ENCODE results near the gene DOK1. TPM values are rescaled to one million over a fixed set of nuclear protein-coding genes. Genes with fewer than 3 reads are reported as not detected.
A peak's percentile ranks its signal among the peaks of the same experiment; 100 is the strongest.

The DOK1 gene
- polyA plus RNA-seq, 3 donors: 48.0 to 53.6 (median 49.3) TPM

DNA sequence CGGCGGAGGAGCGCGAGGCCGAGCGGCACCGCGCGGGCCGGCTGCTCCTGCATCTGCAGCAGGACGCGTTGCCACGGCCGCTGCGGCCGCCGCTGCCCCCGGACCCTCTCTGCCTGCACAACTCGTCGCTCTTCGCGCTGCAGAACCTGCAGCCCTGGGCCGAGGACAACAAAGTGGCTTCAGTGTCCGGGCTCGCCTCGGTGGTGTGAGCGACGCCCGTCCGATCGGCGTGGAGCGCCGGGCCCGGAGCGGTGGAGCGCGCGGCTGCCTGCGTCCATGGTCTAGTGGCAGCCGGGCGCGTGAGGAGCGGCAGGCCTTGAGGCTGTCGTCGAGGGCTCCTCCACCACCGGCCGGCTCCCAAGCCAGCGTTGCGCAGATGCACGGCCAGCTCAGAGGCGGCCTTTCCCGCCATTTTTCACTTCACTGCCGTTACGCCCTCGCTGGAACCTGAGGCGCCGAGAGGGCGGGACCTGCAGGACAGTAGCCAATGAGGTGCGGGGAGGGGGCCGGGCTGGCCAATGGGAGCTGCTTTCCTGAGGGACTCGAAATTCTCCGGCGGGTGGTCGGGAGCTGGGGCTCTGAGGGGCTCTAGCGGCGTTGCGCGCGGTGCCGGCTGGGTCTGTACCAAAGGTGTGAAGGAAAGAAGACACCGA lies 38.4 kb upstream of the DOK1 start:
- H3K9me3 Mint-ChIP-seq: peaks cover 2 to 28% (median 24%) of the 10 kb centered on the region in 7 donors
- peaks cover 86 to 99% (median 92%) of the 10 kb centered on the region in 3 donors for H3K27me3 Mint-ChIP-seq (ENCODE audit: low read depth in 3 of 3)
- Histone ChIP-seq H4K20me1 (ENCODE audit: insufficient read depth, low read length) (no peaks in the 10 kb centered on the region), H3K79me2 (ENCODE audit: insufficient read depth, low read length) (no peaks in the 10 kb centered on the region), H3K27me3 (ENCODE audit: control insufficient read depth in 2 of 2, insufficient read depth in 2 of 2, low read length in 2 of 2) (peaks cover 77 to 98% of the 10 kb centered on the region in 2 donors), H2AFZ (ENCODE audit: insufficient read depth, low read depth, low read length, poor library complexity, severe bottlenecking) (peak overlapping the region; percentile 74), H3K27ac (ENCODE audit: low read depth in 1 of 2, low read length in 2 of 2) (no peak overlapping the region), H3K4me2 (replicated peaks; ENCODE audit: extremely low read depth, low read length, poor library complexity, severe bottlenecking) (peak overlapping the region; percentile 86), H3K36me3 (replicated peaks in 1 of 2; ENCODE audit: control insufficient read depth in 1 of 2, insufficient read depth in 2 of 2, low read length in 2 of 2) (no peaks in the 10 kb centered on the region), H3K9me3 (replicated peaks in 1 of 2; ENCODE audit: control insufficient read depth in 1 of 2, insufficient read depth in 1 of 2, low read length in 2 of 2) (peaks cover 0 to 23% of the 10 kb centered on the region in 2 donors), H3K4me3 (replicated peaks in 1 of 3; ENCODE audit: low read depth in 2 of 3, low read length in 3 of 3) (peak overlapping the region; percentile 26 to 72 (median 27)), H3K4me1 (ENCODE audit: control insufficient read depth in 1 of 2, insufficient read depth in 2 of 2, low read length in 2 of 2) (peaks cover 26 to 32% of the 10 kb centered on the region in 2 donors), H3K9ac (ENCODE audit: insufficient read depth, low read length, poor library complexity, severe bottlenecking) (no peak overlapping the region)
- TF ChIP-seq CTCF (IDR thresholded peaks at IDR 0.05): no peak
- peaks cover 37% of the 10 kb centered on the region for H3K4me1 Mint-ChIP-seq
- peaks cover 7 to 10% of the 10 kb centered on the region in 2 donors for H3K36me3 Mint-ChIP-seq
- no peak overlapping the region for H3K27ac Mint-ChIP-seq
- peak in 2 of 3 donors; percentile 55 to 60 for DNase-seq
- 2% methylated on average over 72 of the region's 72 CpGs for WGBS (ENCODE audit: insufficient coverage)
- intact Hi-C loops (cut with micrococcal nuclease): no loop called here
- H3K4me3 Mint-ChIP-seq: peak overlapping the region; percentile 72 to 93

- DNase-seq: no peak
- Mint-ChIP-seq H3K36me3 (peaks cover 7 to 10% of the 10 kb centered on the region in 2 donors), H3K4me1 (peaks cover 32% of the 10 kb centered on the region), H3K9me3 (peaks cover 2 to 26% (median 24%) of the 10 kb centered on the region in 7 donors), H3K27me3 (ENCODE audit: low read depth in 3 of 3) (peaks cover 86 to 99% (median 91%) of the 10 kb centered on the region in 3 donors), H3K4me3 (peak overlapping the region; percentile 72 to 93), H3K27ac (peak overlapping the region in 1 of 7 donors; percentile 63)
- H4K20me1 ChIP-seq (ENCODE audit: insufficient read depth, low read length): no peaks in the 10 kb centered on the region
- H3K27me3 ChIP-seq (ENCODE audit: control insufficient read depth in 2 of 2, insufficient read depth in 2 of 2, low read length in 2 of 2): peaks cover 72 to 93% of the 10 kb centered on the region in 2 donors
- peaks cover 26 to 32% of the 10 kb centered on the region in 2 donors for H3K4me1 ChIP-seq (ENCODE audit: control insufficient read depth in 1 of 2, insufficient read depth in 2 of 2, low read length in 2 of 2)
- H3K27ac ChIP-seq (ENCODE audit: low read depth in 1 of 2, low read length in 2 of 2): no peak overlapping the region
- H3K79me2 ChIP-seq (ENCODE audit: insufficient read depth, low read length): no peaks in the 10 kb centered on the region
- H3K4me2 ChIP-seq (replicated peaks; ENCODE audit: extremely low read depth, low read length, poor library complexity, severe bottlenecking): peak overlapping the region; percentile 86
- H3K9ac ChIP-seq (ENCODE audit: insufficient read depth, low read length, poor library complexity, severe bottlenecking): no peak overlapping the region
- peaks cover 0 to 21% of the 10 kb centered on the region in 2 donors for H3K9me3 ChIP-seq (replicated peaks in 1 of 2; ENCODE audit: control insufficient read depth in 1 of 2, insufficient read depth in 1 of 2, low read length in 2 of 2)
- 58% methylated on average over 10 of the region's 13 CpGs for WGBS (ENCODE audit: insufficient coverage)
- intact Hi-C loops (cut with micrococcal nuclease): no loop called here
- peak overlapping the region in 2 of 3 experiments; percentile 26 to 72 for H3K4me3 ChIP-seq (replicated peaks in 1 of 3; ENCODE audit: low read depth in 2 of 3, low read length in 3 of 3)
- H2AFZ ChIP-seq (ENCODE audit: insufficient read depth, low read depth, low read length, poor library complexity, severe bottlenecking): peak overlapping the region; percentile 74
- TF ChIP-seq CTCF (IDR thresholded peaks at IDR 0.05): no peak
- H3K36me3 ChIP-seq (replicated peaks in 1 of 2; ENCODE audit: control insufficient read depth in 1 of 2, insufficient read depth in 2 of 2, low read length in 2 of 2): no peaks in the 10 kb centered on the region
Measured at GRCh38 chr2:74516650-74517049, 37.9 kb upstream of the DOK1 start.

Data from CD14-positive monocyte (primary cell).